Adipocyte (in vitro differentiated cells): ENCODE data around the gene YIF1B.
"Not testable (repeated sequence)": the region's sequence is repeated elsewhere in the genome, so short reads cannot be mapped to it uniquely, and the experiment has no call there.

Experiments
- DNase-seq: peaks from one replicate; pipeline ENCODE4 v3.0.0-alpha.2; 2015; ENCODE audit warnings: low read depth
- H3K27me3 ChIP-seq: replicated peaks from 2 replicates; pipeline ENCODE4 v1.7.0; 2013; ENCODE audit warnings: mild to moderate bottlenecking, low read length, moderate library complexity; ENCODE audit not compliant: control insufficient read depth, insufficient read depth
- H3K36me3 ChIP-seq: 2 replicates; pipeline ENCODE4 v1.7.0; 2013; ENCODE audit warnings: low read length, mild to moderate bottlenecking, moderate library complexity; ENCODE audit not compliant: control insufficient read depth, insufficient read depth, severe bottlenecking
- H3K4me1 ChIP-seq: 2 replicates; pipeline ENCODE4 v1.7.0; 2013; ENCODE audit warnings: mild to moderate bottlenecking, low read length, moderate library complexity; ENCODE audit not compliant: control insufficient read depth, insufficient read depth
- H3K4me3 ChIP-seq: 2 replicates; pipeline ENCODE4 v1.7.0; 2013; ENCODE audit warnings: mild to moderate bottlenecking, low read length, moderate library complexity
- H3K9ac ChIP-seq: 2 replicates; pipeline ENCODE4 v1.7.0; 2013; ENCODE audit warnings: mild to moderate bottlenecking, low read length, moderate library complexity
- H3K9me3 ChIP-seq: 2 replicates; pipeline ENCODE4 v1.7.0; 2013; ENCODE audit warnings: mild to moderate bottlenecking, low read length, moderate library complexity; ENCODE audit not compliant: control insufficient read depth

The YIF1B gene

GRCh38 chr19:38352611-38353010 lies 36.9 kb upstream of the YIF1B start:
- Histone ChIP-seq H3K9me3 (no peaks in the 10 kb centered on the region), H3K4me3 (no peak overlapping the region), H3K4me1 (no peaks in the 10 kb centered on the region), H3K36me3 (no peaks in the 10 kb centered on the region), H3K27me3 (peaks cover 33% of the 10 kb centered on the region), H3K9ac (no peak overlapping the region)
- no peak for DNase-seq

- H3K9ac ChIP-seq, result no peak overlapping the region
- no peaks in the 10 kb centered on the region for H3K4me1 ChIP-seq
- H3K36me3 ChIP-seq, result no peaks in the 10 kb centered on the region
- no peak overlapping the region for H3K4me3 ChIP-seq
- DNase-seq, result no peak
- H3K27me3 ChIP-seq, result peaks cover 32% of the 10 kb centered on the region
- H3K9me3 ChIP-seq, result no peaks in the 10 kb centered on the region
These were observed 36.2 kb upstream of the YIF1B start for GRCh38 chr19:38351865-38352395.

GRCh38 chr19:38350883-38351282 lies 35.1 kb upstream of the YIF1B start:
- Histone ChIP-seq H3K27me3 (peaks cover 22% of the 10 kb centered on the region), H3K36me3 (no peaks in the 10 kb centered on the region), H3K9ac (no peak overlapping the region), H3K4me1 (no peaks in the 10 kb centered on the region), H3K4me3 (no peak overlapping the region), H3K9me3 (no peaks in the 10 kb centered on the region)
- DNase-seq, result no peak

GRCh38 chr19:38346837-38347236 lies 31.1 kb upstream of the YIF1B start:
- H3K27me3 ChIP-seq, result peaks cover 3% of the 10 kb centered on the region
- H3K9ac ChIP-seq, result no peak overlapping the region
- H3K36me3 ChIP-seq, result no peaks in the 10 kb centered on the region
- H3K4me3 ChIP-seq, result no peak overlapping the region
- no peaks in the 10 kb centered on the region for H3K4me1 ChIP-seq
- DNase-seq, result no peak
- no peaks in the 10 kb centered on the region for H3K9me3 ChIP-seq

GRCh38 chr19:38340927-38341326 lies 25.2 kb upstream of the YIF1B start:
- Histone ChIP-seq H3K9me3 (no peaks in the 10 kb centered on the region), H3K9ac (no peak overlapping the region), H3K4me3 (no peak overlapping the region), H3K4me1 (peaks cover 6% of the 10 kb centered on the region), H3K36me3 (no peaks in the 10 kb centered on the region), H3K27me3 (no peaks in the 10 kb centered on the region)
- no peak for DNase-seq

GRCh38 chr19:38339011-38339410 lies 23.3 kb upstream of the YIF1B start:
- not testable (repeated sequence) for H3K9me3 ChIP-seq, H3K36me3 ChIP-seq, H3K27me3 ChIP-seq, DNase-seq, H3K4me1 ChIP-seq, H3K9ac ChIP-seq, H3K4me3 ChIP-seq

GRCh38 chr19:38337360-38337653 lies 21.6 kb upstream of the YIF1B start:
- no peak overlapping the region for H3K9ac ChIP-seq
- H3K4me3 ChIP-seq, result peak overlapping the region; percentile 97
- no peaks in the 10 kb centered on the region for H3K9me3 ChIP-seq
- DNase-seq, result no peak
- H3K4me1 ChIP-seq, result peaks cover 6% of the 10 kb centered on the region
- H3K36me3 ChIP-seq, result no peaks in the 10 kb centered on the region
- no peaks in the 10 kb centered on the region for H3K27me3 ChIP-seq

GRCh38 chr19:38336638-38337359 lies 21.1 kb upstream of the YIF1B start:
- Histone ChIP-seq H3K27me3 (no peaks in the 10 kb centered on the region), H3K9ac (peak overlapping the region; percentile 81), H3K4me3 (peak overlapping the region; percentile 97), H3K4me1 (peaks cover 6% of the 10 kb centered on the region), H3K9me3 (no peaks in the 10 kb centered on the region), H3K36me3 (no peaks in the 10 kb centered on the region)
- DNase-seq, result peak; percentile 97

GRCh38 chr19:38335949-38336637 lies 20.3 kb upstream of the YIF1B start:
- H3K36me3 ChIP-seq, result no peaks in the 10 kb centered on the region
- H3K4me3 ChIP-seq, result peak overlapping the region; percentile 97
- H3K4me1 ChIP-seq, result peaks cover 6% of the 10 kb centered on the region
- H3K27me3 ChIP-seq, result no peaks in the 10 kb centered on the region
- peak; percentile 99 for DNase-seq
- no peaks in the 10 kb centered on the region for H3K9me3 ChIP-seq
- H3K9ac ChIP-seq, result peak overlapping the region; percentile 81

GRCh38 chr19:38333245-38333644 lies 17.5 kb upstream of the YIF1B start:
- no peaks in the 10 kb centered on the region for H3K27me3 ChIP-seq
- no peak for DNase-seq
- H3K36me3 ChIP-seq, result no peaks in the 10 kb centered on the region
- H3K9ac ChIP-seq, result no peak overlapping the region
- H3K4me1 ChIP-seq, result peaks cover 3% of the 10 kb centered on the region
- H3K4me3 ChIP-seq, result no peak overlapping the region
- no peaks in the 10 kb centered on the region for H3K9me3 ChIP-seq

GRCh38 chr19:38331728-38332127 lies 16.0 kb upstream of the YIF1B start:
- peaks cover 15% of the 10 kb centered on the region for H3K36me3 ChIP-seq
- no peak for DNase-seq
- no peaks in the 10 kb centered on the region for H3K4me1 ChIP-seq
- no peaks in the 10 kb centered on the region for H3K9me3 ChIP-seq
- no peak overlapping the region for H3K9ac ChIP-seq
- no peaks in the 10 kb centered on the region for H3K27me3 ChIP-seq
- H3K4me3 ChIP-seq, result no peak overlapping the region
